Hypothalamus (tissue), 51 donors: Measurements from ENCODE around the gene TMEM53.
A peak's percentile ranks its signal among the peaks of the same experiment; 100 is the strongest.

Source experiments
- DNase-seq, 51 donors: peaks; one replicate each; lab custom pipeline; 2025; lab: John Stamatoyannopoulos, UW

TMEM53 gene

DNA sequence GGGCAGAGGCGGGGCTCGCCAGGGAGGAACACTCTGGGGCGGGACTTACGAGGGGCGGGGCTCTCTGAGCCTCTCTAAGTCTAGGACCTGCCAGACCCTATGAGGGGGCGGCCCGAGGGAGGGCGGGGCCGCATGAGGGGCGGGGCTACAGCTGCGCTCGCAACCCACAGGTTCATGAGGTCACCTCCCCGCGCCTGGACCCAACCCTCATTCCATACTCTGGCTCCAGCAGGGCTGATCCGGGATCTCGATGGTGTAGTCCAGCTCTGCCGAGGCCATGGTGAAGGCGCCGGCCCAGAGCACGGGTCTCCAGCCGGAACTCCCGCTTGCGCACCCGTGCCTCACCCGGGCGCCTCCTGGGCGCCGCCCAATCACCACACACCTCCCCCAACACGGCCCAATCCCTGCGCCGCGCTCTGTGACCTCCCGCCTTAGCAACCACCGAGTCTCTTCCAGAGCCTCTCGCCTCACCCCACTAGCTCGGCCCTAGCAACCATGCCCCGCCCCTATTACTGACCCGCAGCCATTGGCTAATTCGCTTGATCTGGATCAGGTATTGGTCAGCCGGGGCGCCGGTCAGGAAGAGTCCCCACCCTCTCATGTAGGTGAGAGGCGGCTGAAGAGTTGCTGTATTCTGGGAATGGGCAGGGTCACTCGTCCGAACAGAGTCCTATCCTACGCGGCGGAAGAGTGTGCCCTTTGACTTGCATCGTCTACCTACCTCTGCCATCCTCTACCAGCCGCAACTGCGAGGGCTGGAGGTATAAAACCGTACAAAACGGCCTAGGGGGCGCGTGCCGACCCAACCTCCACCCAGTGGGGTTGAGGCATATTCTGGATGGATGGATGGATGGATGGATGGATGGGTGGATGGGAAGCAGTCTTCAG lies at the start of gene TMEM53, which contains the start of gene ARMH1:
Gene TMEM53 (minus strand): TSS at position 369 of the 888 bp plus-strand sequence. CDS start 90 bp downstream, at position 279.
Gene ARMH1 (plus strand): TSS at position 602 of the 888 bp plus-strand sequence. CDS start 14,984 bp downstream, outside the sequence.
- peak; percentile 85 to 99 (median 98) for DNase-seq

DNA sequence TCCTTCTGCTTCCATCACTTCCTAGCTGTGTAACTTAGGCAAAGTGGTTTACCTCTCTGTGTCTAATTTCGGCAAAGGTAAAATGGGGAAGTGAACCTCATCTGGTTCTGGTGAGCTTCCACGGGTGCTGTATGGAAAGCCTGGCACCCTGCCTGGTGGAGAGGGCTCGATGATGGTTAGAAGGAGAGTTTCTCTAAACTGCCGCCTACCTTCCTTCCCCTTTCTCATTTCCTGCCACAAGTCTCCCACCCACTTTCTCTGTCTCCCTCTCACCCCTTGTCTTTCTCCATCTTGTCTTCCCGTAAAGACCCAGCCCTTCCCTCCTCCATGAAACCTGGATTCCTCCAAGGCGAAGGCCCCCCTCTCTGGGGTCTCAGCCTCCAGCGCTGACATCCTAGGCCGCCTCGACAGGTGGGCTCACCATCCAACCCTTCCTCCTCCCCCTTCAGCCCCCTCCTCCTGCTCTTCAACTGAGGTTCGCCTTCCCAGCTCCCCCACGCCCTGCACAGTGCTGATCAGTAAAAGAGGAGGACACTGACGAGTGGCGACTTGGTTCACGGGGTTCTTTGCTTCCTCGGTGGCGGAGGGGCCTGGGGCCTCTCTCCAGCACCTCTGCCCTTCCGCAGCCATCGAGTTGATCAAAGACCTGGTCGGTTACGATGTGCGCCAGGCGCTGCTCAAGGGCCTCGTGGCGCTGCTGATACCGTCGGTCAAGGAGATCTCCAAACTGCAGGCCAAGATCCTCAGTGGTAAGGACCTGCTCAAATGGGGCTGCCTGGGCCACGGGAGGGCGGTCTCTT lies 49.4 kb upstream of the TMEM53 start:
- peak in 2 of 51 donors; percentile 3 to 9 for DNase-seq

DNA sequence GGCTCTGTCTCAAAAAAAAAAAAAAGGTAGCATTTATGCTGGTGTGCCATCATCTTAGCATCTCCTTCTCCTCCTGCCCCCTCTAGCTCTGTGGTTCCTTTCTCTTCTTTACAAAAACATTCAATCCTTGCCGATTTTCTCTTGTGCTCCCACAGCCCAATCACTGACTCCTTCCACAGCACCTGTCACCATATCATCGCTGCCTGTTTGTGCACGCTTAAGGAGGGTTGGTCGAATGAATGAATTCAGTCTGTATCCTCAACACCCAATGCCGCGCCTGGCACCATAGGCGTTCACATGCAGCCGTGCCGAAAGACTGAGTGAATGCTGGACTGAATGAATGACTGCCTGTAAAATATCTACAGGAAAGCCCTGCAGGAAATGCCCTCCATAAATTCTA lies 48.8 kb upstream of the TMEM53 start:
- no peak for DNase-seq

DNA sequence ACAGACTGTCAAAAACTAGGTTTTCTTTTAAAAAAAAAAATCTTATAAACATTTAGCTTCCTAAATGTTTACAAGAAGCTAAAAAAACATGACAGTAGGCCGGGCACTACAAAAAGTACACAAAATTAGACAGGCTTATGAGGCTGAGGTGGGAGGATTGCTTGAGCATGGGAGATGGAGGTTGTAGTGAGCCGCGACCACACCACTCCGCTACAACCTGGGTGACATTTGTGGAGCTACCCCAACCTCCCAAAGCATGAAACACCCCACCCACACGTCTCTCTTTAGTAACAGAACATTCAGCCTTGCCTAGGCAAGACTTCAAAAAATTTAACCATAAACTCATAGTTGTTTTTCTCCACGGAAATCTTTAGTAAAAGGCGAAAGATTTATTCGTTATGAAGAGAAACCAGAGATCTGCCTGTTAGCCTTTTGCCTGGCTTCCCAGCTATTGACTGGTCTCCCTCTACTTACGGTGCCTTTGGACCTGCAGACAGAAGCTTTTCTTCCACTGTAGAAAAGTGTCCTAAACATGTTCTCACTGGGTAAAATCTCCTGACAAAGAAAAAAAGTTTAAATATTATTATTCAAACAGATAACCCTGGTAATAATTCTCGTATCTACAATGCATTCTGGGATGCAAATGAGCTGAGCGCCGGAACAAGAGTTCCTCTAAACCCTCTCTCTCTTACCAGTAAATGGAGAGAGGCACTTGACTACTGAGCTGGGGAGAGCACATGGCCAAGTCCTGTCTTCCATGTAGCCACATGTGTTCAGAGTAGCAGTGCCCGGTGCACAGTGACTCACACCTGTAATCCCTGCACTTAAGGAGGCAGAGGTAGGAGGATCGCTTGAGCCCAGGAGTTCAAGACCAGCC lies 47.4 kb upstream of the TMEM53 start:
- DNase-seq: peak in 8 of 51 donors; percentile 6 to 43 (median 16)

DNA sequence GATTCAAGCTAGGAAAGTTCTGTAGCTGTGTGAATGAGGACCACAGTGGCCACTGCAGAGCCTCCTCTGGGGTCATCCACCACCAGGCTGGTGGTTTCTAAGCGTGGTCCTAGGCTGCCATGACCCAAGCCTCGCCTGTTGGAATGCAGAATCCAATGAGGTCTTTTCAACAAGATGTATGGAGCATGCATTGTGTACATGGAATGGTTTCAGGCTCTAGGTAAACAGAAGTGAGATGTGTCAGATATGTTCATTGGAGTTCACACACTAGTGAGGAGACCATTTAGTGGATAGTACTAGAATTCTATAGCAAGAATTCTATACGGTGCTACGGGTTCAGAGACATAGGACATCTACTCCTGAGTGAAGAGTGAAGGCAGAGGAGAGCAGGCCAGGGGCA lies 46.0 kb upstream of the TMEM53 start:
- no peak for DNase-seq

DNA sequence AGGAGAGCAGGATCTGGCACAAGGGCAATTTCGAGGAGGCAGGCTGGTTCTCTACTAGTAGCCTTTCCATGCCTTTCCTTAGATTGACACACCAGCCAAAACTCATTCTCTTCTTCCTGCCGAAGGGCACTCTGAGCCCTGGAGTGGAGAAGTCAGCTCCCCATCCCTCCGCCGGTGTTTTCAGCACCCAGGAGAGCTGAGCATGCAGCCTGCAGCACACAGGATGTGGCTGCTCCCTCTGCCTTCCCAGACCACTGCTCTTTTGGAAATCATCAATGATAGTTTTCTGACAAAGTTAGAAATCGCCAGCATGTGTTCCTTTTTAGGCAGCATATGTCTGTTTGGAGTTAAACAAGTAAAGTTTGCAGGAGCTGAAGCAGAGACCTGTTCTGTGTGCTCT lies 45.0 kb upstream of the TMEM53 start:
- no peak for DNase-seq

DNA sequence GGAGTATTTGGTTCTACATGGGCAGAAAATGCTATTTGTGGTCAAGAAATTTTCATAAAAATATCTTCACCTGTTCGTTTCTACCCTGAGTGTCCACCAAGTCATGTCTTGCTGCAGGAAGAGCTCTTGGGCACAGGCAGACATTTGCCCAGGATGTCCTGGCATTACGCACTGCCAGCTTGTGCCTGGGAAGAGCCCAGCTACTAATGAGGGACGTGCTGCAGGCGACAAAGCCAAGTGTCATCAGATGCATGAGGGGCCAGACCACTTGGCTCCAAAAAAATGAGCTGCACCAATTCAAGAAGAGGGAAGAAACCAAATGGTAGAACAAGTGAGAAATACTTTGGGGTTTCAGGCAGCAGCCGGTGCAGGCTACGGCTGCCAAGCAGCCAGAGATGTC lies 43.8 kb upstream of the TMEM53 start:
- no peak for DNase-seq

DNA sequence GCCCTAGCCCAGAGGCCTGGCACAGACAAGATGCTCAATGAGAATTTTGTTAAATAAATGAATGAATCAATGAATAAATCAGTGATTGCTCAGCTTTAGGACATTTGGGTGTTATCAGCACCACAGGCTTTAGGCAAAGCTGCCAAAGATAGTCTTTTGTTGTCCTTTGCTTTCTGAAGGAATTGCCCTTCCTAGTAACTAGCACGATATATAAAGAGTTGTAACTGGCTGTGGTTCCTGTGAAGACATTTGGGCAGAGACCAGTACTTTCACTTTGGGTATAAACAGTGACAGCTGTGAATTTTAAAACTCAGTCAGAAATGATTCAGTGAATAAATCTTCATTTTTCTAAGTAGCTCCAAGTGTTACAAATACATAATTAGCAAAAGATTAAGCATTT lies 43.4 kb upstream of the TMEM53 start:
- DNase-seq: no peak

DNA sequence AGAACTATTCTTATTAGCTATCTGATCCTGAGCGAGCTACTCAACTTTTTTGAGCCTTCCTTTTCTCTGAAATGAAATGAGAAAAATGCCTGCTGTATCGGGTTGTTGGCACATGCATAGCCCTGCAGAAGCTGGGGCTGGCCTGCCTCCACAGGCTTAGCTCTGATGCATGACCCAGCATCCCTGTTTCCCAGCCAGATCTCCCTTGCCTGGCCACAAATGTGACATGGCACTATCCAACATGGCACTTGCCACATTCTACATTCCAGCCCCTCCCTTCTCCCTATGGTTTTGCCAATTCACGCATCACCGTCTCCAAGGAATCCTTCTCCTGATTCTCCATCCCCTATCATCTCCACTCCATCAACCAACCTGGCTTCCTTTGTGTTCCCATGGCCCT lies 42.9 kb upstream of the TMEM53 start:
- no peak for DNase-seq

DNA sequence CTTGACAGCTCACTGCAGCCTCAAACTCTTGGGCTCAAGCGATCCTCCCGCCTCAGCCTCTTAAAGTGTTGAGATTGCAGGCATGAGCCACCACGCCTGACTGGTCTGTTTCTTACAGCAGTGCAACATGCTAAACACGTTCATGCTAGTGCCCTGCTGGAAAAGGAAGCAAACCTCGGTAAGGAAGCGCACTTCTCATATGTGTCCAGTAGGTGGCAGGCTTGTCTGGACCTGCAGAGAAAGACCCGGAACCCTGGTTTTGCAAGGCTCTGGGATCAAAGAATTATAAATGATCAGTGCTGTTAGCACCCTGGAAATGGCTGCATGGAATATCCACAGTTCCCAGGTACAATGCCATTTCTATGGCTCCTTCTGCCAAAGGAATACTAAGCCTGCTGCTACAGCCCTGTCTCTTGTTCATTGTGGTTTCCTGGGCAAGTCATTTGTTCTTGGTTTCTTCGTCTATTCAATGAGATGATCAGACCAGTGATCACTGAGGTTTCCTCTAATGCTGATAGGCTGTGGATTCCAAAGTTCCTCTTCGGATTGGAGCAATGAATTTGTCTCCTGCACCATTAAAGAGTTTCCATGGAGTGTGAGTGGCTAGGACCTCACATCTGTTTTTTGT lies 40.8 kb upstream of the TMEM53 start:
- peak in 43 of 51 donors; percentile 4 to 74 (median 32) for DNase-seq

DNA sequence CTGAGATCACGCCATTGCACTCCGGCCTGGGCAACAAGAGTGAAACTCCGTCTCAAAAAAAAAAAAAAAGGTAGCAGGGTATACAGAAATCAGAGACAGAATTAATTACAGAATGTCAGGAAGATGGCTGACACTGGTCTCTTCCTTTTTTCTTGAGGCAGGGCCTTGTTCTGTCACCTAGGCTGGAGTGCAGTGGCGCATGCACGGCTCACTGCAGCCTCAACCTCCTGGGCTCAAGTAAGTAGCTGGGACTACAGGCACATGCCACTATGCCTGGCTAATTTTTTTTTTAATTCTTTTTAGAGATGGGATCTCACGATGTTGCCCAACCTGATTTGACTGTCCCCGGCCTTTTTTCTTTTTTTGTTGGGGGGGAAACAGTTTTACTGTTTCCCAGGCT lies 40.3 kb upstream of the TMEM53 start:
- DNase-seq: no peak

DNA sequence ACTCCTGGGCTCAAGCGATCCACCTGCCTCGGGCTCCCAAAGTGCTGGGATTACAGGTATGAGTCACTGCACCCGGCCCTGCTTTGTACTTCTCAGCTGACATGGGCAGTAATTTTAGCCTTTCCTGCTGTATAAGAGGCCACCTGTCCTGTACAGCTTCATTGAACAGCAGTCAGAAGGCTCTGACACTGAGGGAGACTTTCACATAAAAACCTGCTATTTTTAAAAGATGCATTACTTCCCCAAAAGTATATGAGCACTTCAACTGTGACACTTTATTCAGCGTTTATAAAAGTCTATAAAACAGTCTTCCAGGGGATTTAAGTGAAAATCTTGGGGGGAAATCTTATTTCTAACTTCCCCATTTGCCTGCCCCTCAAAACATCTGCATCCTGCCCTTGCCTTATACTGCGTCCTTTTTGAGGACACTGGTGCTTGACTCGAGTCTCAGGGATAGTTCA lies 39.1 kb upstream of the TMEM53 start:
- no peak for DNase-seq

DNA sequence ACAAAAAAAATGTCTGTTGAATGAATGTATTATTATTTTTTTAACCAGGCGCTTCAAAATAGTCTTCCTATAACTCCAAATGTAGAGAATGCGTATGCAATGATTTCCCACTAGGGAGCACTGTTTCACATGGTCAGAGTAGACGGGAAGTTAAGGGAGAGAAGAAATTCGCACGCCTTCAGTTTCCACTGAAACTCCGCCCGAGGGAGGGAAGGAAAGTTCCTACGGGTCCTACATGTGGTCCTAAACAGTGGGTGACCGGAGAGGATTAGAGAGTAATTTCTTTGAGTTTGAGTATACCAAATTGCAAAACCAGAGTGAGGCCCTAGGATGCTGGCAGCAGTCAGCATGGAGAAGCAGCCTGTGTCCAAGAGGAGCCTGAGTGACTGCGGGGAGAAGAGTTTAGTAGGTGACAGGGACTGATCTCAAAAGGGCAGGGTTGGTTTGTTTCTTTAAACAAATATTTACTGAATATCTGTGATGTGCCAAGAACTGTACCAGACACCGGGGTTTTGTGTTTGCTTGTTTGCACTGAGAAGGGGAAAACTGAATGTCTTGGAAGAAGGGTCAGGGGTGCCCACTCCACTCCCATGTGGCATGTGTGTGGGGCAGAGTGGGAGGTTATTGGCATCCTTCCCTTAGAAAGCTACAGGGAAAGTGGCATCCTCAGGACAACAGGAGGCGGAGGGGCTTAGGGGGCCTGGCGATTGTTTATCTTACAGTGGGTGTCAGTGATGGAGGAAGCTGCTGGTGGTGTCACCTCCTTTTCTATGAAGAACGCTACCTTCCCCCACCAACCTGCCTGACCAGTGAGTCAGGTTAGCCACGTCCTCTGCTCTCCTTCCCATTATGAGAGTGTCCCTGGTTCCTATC lies 33.9 kb upstream of the TMEM53 start:
- DNase-seq: peak in 6 of 51 donors; percentile 7 to 21 (median 14)

DNA sequence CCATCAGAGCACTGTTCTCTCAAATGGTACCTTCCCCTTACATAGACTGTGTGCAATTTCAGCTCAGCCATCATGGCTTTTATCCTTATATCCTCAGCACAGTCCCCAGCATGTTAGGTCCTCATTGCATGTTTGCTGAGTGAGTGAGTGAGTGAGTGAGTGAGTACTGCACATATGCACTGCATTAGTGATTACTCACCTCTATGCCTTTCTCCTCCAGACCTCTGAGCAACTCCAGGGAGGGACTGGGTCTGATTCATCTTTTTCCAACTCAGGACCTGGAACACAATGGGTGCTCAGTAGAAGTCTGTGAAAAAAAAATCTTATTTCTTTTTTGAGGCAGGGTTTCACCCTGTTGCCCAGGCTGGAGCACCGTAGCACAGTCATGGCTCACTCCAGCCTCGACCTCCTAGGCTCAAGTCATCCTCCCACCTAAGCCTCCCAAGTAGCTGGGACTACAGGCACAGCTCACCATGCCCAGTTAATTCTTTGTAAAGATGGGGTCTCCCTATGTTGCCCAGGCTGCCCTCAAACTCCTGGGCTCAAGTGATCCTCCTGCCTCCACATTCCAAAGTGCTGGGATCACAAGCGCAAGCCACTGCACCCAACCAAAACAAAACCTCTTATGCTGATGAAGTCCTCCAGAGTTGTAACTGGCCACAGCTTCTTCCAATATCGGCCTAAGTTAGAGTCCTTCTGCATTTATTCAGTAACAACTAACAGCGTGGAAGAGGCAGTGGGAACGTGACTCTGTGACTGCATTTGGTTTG lies 33.0 kb upstream of the TMEM53 start:
- no peak for DNase-seq

DNA sequence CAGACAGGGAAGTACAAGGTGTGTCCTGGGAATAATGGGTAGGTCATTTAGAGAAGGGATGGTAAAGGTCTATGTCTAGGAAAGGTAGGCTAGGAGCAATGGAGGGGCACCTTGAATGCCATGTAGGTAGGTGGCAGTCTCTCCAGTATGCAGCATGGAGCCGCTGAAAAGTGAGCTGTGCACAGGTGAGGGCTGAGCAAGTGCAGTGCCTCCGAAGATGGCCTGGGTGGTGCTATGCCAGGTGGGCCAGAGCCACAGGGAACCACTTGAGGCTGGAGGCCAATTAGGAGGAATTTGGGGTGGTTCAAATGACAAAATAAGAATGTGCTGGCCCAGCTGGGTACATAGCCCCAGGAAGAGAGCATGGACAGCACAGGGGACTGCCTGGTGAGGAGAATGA lies 31.7 kb upstream of the TMEM53 start:
- no peak for DNase-seq

DNA sequence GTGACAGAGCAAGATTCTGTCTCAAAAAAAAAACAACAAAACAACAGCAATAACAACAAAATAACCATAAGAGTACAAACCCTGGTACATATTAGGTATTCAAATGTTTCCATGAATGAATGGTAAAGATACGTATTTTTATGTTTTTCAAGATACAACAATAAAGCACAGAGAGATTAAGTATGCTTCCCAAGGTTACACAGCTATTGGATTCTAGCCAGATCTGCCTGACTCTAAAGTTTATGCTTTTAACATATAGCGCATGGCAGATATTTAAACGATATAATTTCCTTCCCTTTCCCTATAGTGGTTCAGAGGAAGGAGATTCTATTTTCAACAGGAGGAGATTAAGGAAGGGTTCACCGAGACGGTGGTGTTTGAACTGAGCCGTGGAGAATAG lies 31.2 kb upstream of the TMEM53 start:
- DNase-seq: no peak

DNA sequence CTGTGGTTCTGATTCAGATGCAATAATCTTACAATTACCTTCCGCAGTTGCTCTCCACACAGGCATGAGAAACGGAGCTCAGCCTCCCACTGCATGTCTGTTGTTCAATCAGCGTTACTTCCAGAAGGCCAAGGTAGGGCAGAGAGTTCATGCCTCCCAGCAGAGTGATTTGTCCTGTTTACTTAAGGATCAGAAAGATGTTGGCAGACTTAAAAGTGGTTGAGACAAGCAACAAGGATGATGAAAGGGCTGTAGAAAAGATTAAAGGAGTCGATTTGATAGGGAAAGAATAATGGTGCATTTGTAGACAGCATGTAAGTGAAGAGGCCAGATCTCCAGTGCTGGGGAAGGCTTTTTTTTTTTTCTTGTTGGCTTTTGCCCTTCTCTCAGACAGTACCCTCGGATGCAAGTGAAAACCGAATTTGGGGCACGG lies 26.9 kb upstream of the TMEM53 start:
- no peak for DNase-seq

DNA sequence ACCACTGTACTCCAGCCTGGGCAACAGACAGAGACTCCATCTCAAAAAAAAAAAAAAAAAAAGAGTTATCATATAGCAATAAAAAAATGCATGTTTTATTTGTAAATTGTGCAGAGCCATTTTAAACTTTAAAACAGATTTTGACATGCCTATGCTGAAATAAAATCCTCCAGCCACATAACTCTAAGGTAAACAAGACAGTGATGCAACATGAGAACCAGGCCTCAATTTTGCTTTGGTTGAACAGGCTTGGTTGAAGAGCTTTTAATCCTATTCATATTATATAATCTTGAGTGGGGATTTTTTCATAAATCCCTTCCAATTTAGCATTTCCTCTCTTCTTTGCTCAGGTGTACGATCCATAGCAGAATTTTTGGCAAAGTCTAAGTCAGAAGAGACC lies 26.3 kb upstream of the TMEM53 start:
- DNase-seq: no peak
